HG03378 (cell line): Measurements from ENCODE around the gene ARHGAP18.

Source experiments
- ATAC-seq: cut with Tn5 transposase; IDR thresholded peaks from one replicate; pipeline ENCODE4 v1.9.1; 2021; ENCODE audit warnings: mild to moderate bottlenecking, moderate library complexity; ENCODE audit not compliant: unreplicated experiment

The ARHGAP18 gene, protein sequence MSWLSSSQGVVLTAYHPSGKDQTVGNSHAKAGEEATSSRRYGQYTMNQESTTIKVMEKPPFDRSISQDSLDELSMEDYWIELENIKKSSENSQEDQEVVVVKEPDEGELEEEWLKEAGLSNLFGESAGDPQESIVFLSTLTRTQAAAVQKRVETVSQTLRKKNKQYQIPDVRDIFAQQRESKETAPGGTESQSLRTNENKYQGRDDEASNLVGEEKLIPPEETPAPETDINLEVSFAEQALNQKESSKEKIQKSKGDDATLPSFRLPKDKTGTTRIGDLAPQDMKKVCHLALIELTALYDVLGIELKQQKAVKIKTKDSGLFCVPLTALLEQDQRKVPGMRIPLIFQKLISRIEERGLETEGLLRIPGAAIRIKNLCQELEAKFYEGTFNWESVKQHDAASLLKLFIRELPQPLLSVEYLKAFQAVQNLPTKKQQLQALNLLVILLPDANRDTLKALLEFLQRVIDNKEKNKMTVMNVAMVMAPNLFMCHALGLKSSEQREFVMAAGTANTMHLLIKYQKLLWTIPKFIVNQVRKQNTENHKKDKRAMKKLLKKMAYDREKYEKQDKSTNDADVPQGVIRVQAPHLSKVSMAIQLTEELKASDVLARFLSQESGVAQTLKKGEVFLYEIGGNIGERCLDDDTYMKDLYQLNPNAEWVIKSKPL

DNA sequence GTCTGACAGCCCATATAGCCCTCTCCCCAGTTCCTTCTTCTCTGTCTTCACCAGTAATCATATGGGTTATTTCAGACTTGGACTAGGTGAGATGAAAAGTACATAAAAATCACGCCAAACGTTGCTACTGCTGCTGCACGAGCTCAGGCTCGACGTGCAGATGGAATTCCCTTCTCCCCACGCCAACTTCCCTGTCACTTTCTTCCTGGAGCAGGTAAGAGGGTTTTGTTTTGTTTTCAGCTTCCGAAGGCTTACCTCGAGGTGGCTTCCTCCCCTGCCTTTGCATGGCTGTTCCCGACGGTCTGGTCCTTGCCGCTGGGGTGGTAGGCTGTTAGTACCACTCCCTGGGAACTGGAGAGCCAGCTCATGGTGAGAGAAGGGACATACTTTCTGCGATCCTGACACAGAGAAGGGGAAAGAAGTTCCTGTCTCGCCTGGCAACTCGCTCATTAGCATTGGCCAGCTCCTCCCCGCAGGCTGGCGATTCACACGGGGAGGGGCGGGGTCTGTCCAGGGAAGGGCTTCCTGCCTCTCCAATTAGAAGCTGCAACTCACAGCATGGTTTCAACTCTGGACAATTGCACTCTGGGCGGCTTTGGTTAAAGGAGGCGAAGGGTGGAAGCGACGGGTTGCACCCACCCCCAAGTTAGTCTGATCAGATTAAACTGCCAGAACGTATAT, at the start of gene ARHGAP18:
Gene ARHGAP18 (minus strand): TSS at position 409 of the 681 bp plus-strand sequence. CDS start 41 bp downstream, at position 368.
- ATAC-seq: peak; percentile 94

DNA sequence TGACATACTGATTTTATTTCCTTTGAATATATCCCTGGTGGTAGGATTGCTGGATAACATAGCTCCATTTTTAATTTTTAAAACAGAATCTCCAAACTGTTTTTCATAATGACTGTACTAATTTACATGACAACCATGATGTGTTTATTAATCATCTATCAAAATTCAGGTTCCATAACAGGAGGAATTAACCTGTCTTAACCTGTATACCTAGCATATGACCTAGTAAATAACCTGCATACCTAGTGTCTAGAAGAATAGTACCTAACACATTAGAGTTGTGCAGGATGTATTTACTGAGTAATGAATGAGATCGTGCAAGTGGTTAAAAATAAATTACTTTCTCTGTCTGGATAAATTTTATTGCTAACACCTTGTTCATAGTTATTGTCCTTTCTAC, 45.8 kb upstream of the ARHGAP18 start:
- no peak for ATAC-seq

- no peak for ATAC-seq
Observed at GRCh38 chr6:129754750-129755149, 44.8 kb upstream of the ARHGAP18 start.

GRCh38 chr6:129753422-129753821, 43.4 kb upstream of the ARHGAP18 start:
- ATAC-seq: no peak

GRCh38 chr6:129751384-129751783, 41.4 kb upstream of the ARHGAP18 start:
- ATAC-seq: no peak

DNA sequence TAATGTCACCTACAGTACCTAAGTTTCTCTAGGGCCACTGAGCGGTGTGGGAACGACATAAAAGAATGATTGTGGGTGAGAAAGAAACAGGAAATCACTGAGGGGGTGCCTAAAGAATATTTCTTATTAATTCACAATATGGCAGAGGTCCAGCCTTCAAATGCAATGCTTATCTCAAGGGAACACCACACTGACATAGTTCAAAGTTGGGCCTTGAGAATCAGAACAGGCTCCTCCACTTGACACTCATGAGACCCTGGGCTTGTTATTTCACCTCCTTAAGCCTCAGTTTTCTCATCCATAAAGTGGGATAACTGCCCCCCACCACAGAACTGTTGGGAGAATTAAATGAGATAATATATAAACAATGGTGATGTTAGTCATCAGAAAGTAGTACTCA, 40.4 kb upstream of the ARHGAP18 start:
- no peak for ATAC-seq

DNA sequence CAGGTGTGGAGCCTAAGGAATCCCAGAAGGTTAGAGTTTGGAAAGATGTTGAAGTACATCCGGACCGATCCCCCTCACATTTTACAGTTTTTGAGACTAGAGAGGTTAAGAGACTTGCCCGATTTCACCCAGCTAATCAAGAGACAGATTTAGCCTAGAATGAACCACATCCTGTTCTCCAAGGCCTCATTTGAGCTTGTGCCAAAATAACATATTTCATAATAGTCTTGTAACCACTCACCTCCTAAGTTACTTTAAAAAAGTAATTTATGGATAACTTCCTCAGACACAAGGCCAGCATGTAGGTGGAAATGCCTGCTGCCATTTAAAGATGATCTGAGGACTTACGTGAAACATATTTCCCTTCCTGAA, 39.8 kb upstream of the ARHGAP18 start:
- ATAC-seq: peak; percentile 41

GRCh38 chr6:129748901-129749748, 39.1 kb upstream of the ARHGAP18 start:
- ATAC-seq: no peak

DNA sequence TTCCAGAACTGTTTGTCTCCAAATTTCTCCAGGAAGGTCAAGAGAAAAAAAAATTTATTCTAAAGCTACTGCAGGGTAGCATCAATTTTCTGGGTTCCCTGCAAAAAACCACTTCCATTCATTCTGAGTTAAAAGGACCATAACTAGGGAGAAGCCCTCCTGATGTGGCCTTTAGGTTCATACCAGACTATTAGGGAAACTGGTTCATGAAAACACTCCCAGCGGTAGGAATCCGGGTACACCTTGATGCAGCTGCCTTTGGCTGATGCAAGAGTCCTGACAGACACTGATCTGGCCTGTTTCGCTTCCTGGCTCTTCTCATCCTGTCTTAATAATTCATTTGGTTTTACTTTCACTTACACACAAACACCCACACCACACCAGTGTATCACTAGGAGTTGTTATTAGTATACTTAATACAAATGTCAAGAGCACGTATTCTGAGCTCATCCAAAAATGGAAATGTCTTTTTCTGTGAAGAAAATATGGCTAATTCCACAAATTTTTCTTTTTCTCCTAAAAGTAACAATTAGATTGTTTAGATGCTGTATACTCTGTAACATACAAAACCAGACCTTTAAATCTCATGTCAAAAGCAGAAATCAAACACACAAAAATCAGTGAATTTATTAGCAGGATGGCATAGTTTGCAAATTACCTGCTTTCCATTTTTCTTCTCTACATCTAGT, 38.4 kb upstream of the ARHGAP18 start:
- peak; percentile 91 for ATAC-seq

- ATAC-seq: no peak
Observed at GRCh38 chr6:129747588-129748112, 37.7 kb upstream of the ARHGAP18 start.

DNA sequence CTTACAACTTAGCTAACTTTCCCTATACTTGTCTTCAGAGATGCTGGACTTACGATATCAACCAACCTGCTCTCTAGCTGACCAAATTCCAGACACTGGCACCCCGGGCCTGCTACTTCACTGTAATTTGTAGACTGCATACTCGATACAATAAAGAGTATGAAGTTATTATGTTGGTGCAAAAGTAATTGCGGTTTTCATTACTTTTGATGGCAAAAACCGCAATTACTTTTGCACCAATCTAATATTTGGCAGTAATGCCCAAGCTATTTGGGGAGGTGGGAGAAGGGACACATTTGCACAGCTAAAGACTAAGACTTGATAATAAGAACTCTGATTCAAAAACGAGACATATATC, 34.9 kb upstream of the ARHGAP18 start:
- no peak for ATAC-seq

DNA sequence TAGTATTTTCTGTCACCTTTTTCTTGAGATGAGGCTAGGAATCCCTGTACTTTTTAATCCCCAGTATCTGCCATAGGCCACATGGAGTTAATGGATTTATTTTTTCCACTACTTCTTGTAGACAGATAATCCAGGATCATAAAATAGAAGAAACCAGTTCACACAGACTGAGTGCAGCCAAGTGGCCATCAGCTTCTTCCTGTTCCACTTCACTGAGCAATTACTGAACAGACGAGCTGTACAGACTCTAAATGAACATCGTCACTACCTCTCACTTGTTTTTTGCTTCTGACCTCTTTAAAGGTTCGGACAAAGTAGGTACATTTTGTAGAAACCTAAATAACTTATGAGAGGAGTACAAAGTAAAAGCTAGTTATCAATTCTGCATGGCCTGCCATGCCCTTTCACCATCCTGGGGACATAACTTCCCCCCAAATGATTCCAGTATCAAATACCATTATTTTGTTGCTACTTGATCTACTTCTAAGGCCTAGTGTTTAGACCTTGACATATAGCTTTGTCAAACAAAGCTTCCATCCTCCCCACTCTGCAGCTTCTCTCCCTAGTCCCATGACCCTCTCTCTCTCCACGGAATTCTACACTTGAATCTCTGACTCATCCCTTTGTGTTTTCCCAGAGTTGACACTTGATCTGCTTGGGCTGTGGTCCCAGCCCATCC, 34.4 kb upstream of the ARHGAP18 start:
- ATAC-seq: no peak

DNA sequence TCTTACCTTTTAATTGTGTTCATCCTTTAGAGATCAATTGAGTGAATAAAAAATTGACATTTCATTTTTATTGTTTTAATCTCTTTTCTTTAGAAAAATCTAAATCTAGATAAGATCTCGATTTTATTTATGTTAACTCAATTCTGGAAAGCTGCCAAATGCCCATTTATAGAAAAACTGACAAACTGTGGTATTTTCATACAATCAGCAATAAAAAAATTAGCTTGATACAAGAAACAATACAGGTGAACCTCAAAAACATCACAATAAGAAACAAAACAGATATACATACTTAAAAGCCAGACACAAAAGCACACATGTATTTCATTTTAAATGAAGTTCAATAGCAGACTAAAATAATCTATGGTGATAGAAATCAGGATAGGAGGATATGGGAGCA, 30.0 kb upstream of the ARHGAP18 start:
- ATAC-seq: no peak

DNA sequence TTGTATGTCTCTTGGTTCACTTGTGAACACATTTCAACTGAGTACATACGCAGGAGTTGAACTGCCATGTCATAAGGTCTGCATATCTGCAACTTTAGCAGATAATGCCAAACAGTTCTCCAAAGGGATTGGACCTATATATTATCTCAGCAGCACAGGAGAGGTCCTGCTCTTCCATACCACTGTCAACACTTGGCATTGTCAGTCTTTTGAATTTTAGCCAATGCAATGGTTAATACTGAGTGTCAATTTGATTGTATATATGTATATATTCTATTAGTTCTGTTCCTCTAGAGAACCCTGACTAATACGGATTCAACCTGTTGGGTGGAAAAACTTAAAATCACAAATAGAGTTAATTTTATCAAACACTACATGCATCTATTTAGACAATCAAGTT, 26.1 kb upstream of the ARHGAP18 start:
- no peak for ATAC-seq

DNA sequence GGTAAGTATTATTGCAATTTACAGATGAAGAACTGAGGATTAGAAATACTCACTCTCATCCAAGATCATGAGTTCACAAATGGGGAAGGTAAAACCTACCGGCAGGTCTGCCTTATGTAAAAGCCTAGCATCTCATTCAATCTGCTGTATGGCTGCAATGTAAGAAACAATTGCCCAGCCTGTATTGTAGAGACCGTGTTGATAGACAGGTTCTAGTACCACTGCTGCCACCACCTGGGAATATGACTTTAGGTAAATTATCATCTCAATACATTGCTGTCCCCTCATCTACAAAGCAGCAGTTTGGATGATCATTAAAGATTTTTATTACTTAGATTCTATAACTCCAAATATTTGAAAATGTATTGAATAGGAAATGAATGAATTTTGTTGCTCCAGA, 23.3 kb upstream of the ARHGAP18 start:
- ATAC-seq: no peak

DNA sequence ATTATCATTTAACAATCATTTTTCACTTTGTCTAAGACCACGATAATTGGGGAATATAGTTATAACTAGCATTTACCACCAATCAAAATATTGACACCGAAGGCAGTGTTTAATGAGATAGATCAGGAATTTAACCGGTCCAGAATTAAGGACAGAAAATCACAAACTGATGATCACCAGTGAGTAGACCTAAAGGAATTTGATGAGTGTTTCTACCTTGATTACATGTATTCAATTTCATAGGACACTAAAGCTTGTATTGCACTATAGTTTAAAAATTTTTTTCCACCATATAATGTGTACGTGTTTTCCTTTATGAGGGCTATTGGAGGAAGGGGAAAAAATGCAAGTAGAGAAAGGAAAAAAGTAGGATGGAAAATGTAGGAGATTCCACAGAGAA, 22.6 kb upstream of the ARHGAP18 start:
- ATAC-seq: no peak

GRCh38 chr6:129732034-129732433, 22.1 kb upstream of the ARHGAP18 start:
- ATAC-seq: no peak

- no peak for ATAC-seq
Observed at GRCh38 chr6:129731428-129731827, 21.5 kb upstream of the ARHGAP18 start.

- peak; percentile 78 for ATAC-seq
Observed at GRCh38 chr6:129730477-129731165, 20.6 kb upstream of the ARHGAP18 start.
